Common myeloid progenitor, CD34-positive (primary cell): Measurements from ENCODE around the gene G6PC2.

Source experiments
- CTCF ChIA-PET: fragments of 350-600 bp; sonication (Branson Sonifier 250); formaldehyde crosslinking; loops from one replicate; lab custom pipeline; 2021; ENCODE audit warnings: antibody characterized with exemption; lab: Charles Lee
- POLR2A ChIA-PET: fragments of 350-600 bp; sonication (Branson Sonifier 250); formaldehyde crosslinking; loops from one replicate; lab custom pipeline; 2021; ENCODE audit warnings: antibody characterized with exemption; lab: Charles Lee
- DNase-seq, 3 donors: peaks; one replicate each; pipeline versions ENCODE4 v3.0.0 to v3.0.0-alpha.2; 2013
- H3K27ac ChIP-seq, 2 experiments: 1 replicate in 1 of 2; 2 replicates in 1 of 2; pipeline ENCODE4 v1.7.0; 2013; ENCODE audit warnings: inconsistent platforms in 2 of 2, low read length in 2 of 2, mild to moderate bottlenecking in 2 of 2, low read depth in 1 of 2, moderate library complexity in 1 of 2; ENCODE audit not compliant: severe bottlenecking in 2 of 2, insufficient read depth in 1 of 2, poor library complexity in 1 of 2
- H3K27me3 ChIP-seq, 5 experiments: replicated peaks in 2 of 5; 1 replicate in 3 of 5; 2 replicates in 2 of 5; pipeline versions ENCODE4 v1.6.1 to v1.7.0; 2013; ENCODE audit warnings: low read length in 4 of 5, mild to moderate bottlenecking in 2 of 5, moderate library complexity in 2 of 5, inconsistent platforms in 1 of 5; ENCODE audit not compliant: insufficient read depth in 5 of 5, control insufficient read depth in 4 of 5
- H3K36me3 ChIP-seq, 4 experiments: 1 replicate in 2 of 4; 2 replicates in 2 of 4; pipeline versions ENCODE4 v1.6.1 to v1.7.0; 2013; ENCODE audit warnings: low read length in 3 of 4, control low read depth in 1 of 4, mild to moderate bottlenecking in 1 of 4; ENCODE audit not compliant: control insufficient read depth in 4 of 4, insufficient read depth in 4 of 4
- H3K4me1 ChIP-seq, 4 experiments: 1 replicate in 3 of 4; 2 replicates in 1 of 4; pipeline versions ENCODE4 v1.6.1 to v1.7.1; 2013; ENCODE audit warnings: low read length in 3 of 4, mild to moderate bottlenecking in 3 of 4, control low read depth in 1 of 4, inconsistent platforms in 1 of 4, moderate library complexity in 1 of 4; ENCODE audit not compliant: control insufficient read depth in 4 of 4, insufficient read depth in 4 of 4; ENCODE audit errors: control extremely low read depth in 1 of 4
- H3K4me3 ChIP-seq, 7 experiments: 1 replicate in 4 of 7; 2 replicates in 3 of 7; pipeline versions ENCODE4 v1.5.1 to v1.7.0; 2013; ENCODE audit warnings: mild to moderate bottlenecking in 7 of 7, low read length in 6 of 7, moderate library complexity in 6 of 7, inconsistent platforms in 2 of 7, low read depth in 2 of 7, control low read depth in 1 of 7; ENCODE audit not compliant: insufficient read depth in 4 of 7, control insufficient read depth in 1 of 7; ENCODE audit errors: extremely low read depth in 1 of 7
- H3K9me3 ChIP-seq, 5 experiments: 1 replicate in 4 of 5; 2 replicates in 1 of 5; pipeline versions ENCODE4 v1.6.1 to v1.7.1; 2013; ENCODE audit warnings: low read length in 4 of 5, mild to moderate bottlenecking in 2 of 5, inconsistent platforms in 1 of 5, low read depth in 1 of 5, moderate library complexity in 1 of 5; ENCODE audit not compliant: control insufficient read depth in 4 of 5, insufficient read depth in 2 of 5; ENCODE audit errors: control extremely low read depth in 1 of 5
- WGBS: methylation state at CpG from one replicate; pipeline ENCODE4 v1.1.5; 2013; ENCODE audit not compliant: insufficient coverage; 5-methylcytosine and 5-hydroxymethylcytosine counted together

G6PC2 gene

DNA sequence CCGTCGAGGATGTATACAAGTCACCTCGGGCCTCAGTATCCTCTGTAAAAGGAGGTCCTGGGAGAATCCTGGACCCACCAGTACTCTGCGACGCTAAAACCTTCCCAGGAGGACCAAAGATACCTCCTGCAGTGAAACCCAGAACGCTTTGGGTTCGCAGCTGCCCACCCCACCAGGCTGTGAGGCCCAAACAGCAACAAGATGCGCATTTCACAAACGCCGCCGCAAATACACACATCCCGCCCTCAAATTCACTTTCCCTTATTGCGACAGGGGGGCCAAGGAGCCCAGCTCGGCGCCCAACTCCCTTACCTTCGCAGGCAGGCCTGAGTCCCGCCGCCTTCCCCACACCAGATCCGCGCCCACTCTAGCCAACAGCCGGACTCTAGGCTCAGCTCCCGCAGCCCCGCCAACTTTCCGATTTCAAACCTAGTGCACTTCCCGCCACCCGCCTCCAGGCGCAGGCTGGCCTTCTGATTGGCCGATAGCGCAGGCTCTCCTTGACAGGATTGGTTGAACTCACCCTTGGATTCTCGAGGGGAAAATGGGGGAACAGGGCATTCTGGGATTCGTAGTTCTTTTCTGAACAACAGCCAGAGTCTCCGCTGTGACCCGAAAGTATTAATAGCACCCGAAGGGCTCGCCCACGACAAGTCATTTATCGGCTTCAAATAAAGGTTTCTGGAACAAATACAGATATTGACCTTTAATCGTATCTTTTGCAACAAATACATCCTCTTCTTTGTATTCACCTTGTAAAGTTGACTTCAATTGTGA, 10.9 kb upstream of the G6PC2 start, which contains the start of gene SPC25:
SPC25 (minus strand) TSS at position 425 of the 777 bp plus-strand sequence. CDS start 911 bp downstream, outside the sequence.
- H3K36me3 ChIP-seq, result peaks cover 0 to 15% (median 3%) of the 10 kb centered on the region in 4 experiments
- H3K27ac ChIP-seq, result peak within 1 kb of the TSS in 1 of 2 experiments; percentile 55
- under 1% methylated on average over 32 of the region's 38 CpGs for WGBS
- peaks cover 7 to 16% (median 10%) of the 10 kb centered on the region in 4 experiments for H3K4me1 ChIP-seq
- H3K4me3 ChIP-seq, result peak within 1 kb of the TSS; percentile 60 to 95 (median 87)
- H3K9me3 ChIP-seq, result no peaks in the 10 kb centered on the region
- ChIA-PET POLR2A (no interaction called here), CTCF (no interaction called here)
- DNase-seq, result peak; percentile 88 to 94 (median 94)
- H3K27me3 ChIP-seq, result no peaks in the 10 kb centered on the region

DNA sequence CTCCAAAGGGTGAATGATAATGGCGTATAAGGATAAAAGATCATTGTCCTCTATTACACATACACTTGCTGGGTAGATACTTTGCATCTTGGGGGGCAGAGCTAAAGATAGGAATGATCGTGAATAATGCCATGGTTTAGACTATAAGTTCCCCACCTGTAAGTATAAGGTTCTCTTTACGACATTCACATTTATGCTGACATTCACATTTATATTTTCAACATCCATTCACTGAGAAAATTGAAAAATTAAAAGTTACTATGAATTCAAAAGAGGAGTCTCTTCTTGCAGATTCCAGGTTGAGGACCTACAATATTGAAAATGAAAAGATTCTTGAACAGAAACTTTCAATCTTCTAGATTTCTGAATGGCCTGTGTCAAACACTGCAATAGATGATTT, 8.8 kb upstream of the G6PC2 start:
- ChIA-PET CTCF (no interaction called here), POLR2A (no interaction called here)
- WGBS, result 100% methylated on average over 1 of the region's 3 CpGs
- Histone ChIP-seq H3K4me3 (no peak overlapping the region), H3K36me3 (peaks cover 0 to 8% (median 3%) of the 10 kb centered on the region in 4 experiments), H3K27ac (no peak overlapping the region), H3K27me3 (no peaks in the 10 kb centered on the region), H3K9me3 (no peaks in the 10 kb centered on the region), H3K4me1 (peaks cover 7 to 16% (median 10%) of the 10 kb centered on the region in 4 experiments)
- DNase-seq, result no peak

DNA sequence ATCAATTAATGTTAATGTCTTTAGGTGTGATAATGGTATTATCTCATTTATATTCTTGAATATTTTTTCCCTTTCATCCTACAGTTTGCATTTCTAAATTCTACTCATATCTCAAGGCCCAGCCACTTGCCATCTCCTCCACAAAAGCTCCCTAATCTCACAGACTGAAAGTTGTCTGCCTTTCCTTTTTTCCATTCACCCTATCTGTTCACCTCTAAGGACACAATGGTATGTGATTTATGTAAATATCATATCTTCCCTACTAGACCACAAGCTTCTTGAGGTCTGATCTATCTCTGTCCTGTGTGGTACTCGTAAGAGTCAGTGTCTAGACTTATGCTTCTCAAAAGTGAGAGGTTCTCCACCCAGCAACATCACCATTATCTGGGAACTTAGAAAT, 7.0 kb upstream of the G6PC2 start:
- 89% methylated on average over 1 of the region's 1 CpG for WGBS
- H3K9me3 ChIP-seq, result no peaks in the 10 kb centered on the region
- H3K36me3 ChIP-seq, result no peaks in the 10 kb centered on the region
- H3K4me3 ChIP-seq, result no peak overlapping the region
- no peaks in the 10 kb centered on the region for H3K27me3 ChIP-seq
- DNase-seq, result no peak
- peaks cover 7 to 15% (median 10%) of the 10 kb centered on the region in 4 experiments for H3K4me1 ChIP-seq
- ChIA-PET CTCF (interaction anchor here (0.6 kb wide), 1 partner anchor 213 kb away, joined by 4 read pairs; no protein-coding TSS in a partner anchor), POLR2A (no interaction called here)
- no peak overlapping the region for H3K27ac ChIP-seq

DNA sequence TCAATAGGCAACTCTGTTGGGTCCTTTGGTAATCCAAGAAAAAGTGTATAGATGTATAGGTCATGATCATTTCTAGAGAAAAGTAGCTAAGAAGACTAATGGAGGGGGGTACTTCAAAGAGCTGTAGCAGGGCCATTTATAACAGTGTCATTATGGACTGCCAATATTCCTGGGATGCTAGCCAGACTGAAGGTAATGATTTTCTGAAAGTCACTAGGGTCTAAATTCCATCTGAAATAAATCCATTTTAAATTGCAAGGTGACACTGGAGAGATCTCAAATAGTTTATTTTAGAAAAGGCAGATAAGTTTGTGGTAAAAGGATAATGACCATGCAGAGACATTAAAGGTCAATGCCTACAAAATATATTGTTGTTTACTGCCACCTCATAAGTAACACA, 6.4 kb upstream of the G6PC2 start:
- Histone ChIP-seq H3K4me3 (no peak overlapping the region), H3K9me3 (no peaks in the 10 kb centered on the region), H3K36me3 (no peaks in the 10 kb centered on the region), H3K4me1 (peaks cover under 1 to 9% (median 4%) of the 10 kb centered on the region in 4 experiments), H3K27me3 (no peaks in the 10 kb centered on the region), H3K27ac (no peak overlapping the region)
- no peak for DNase-seq
- ChIA-PET CTCF (interaction anchor here (0.6 kb wide), 1 partner anchor 214 kb away, joined by 4 read pairs; no protein-coding TSS in a partner anchor), POLR2A (no interaction called here)

DNA sequence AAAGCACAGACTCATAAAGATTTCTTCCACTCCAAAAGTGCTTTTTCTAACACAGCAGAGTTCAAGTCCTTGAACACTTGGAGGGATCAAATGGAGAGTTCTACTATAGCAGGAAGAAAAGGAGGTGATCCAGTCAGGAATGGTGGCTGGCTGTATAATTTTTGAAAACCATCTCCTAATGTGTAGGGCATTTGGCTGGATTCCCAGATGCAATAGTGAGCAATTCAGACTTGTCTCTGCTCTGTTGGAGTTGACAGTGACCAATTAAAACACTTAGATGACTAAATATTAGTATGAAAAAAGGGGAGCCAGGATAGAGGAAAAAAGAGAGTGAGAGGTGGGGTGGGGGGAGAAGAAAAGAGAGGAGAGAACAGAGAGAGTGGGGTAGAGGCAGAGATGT, 5.3 kb upstream of the G6PC2 start:
- H3K27me3 ChIP-seq, result no peaks in the 10 kb centered on the region
- ChIA-PET POLR2A (no interaction called here), CTCF (interaction anchor here (2.3 kb wide), 1 partner anchor 11 kb away, joined by 6 read pairs; no protein-coding TSS in a partner anchor)
- no peak for DNase-seq
- peaks cover 0 to 1% (median under 1%) of the 10 kb centered on the region in 4 experiments for H3K4me1 ChIP-seq
- no peaks in the 10 kb centered on the region for H3K9me3 ChIP-seq
- H3K27ac ChIP-seq, result no peak overlapping the region
- no peaks in the 10 kb centered on the region for H3K36me3 ChIP-seq
- no peak overlapping the region for H3K4me3 ChIP-seq

DNA sequence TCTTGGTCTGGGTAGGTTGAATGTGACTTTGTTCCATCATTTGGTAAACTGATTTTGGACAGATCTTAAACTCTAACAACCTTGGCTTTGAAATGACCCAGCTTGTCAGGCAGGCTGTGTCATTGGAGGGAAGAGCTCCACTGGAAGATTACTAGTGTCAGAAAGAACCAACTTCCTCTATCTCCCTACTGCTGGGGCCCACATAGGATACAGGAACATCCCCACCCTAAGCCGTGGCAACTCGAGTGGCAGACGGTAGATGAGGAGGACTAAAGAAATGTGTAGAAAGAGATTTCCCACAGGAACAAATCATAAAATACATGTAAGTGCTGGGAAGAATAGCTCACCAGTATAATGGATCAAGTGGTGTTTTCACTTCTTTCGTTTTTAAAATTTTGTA, 4.3 kb upstream of the G6PC2 start:
- peak in 2 of 3 donors; percentile 14 to 28 for DNase-seq
- Histone ChIP-seq H3K27me3 (no peaks in the 10 kb centered on the region), H3K27ac (no peak overlapping the region), H3K36me3 (no peaks in the 10 kb centered on the region), H3K4me3 (no peak overlapping the region), H3K4me1 (no peaks in the 10 kb centered on the region), H3K9me3 (no peaks in the 10 kb centered on the region)
- POLR2A ChIA-PET, result no interaction called here
- CTCF ChIA-PET, result interaction anchor here (2.3 kb wide), 1 partner anchor 10 kb away, joined by 6 read pairs; no protein-coding TSS in a partner anchor
- no CpG with 5 or more reads among the region's 4 CpGs for WGBS

DNA sequence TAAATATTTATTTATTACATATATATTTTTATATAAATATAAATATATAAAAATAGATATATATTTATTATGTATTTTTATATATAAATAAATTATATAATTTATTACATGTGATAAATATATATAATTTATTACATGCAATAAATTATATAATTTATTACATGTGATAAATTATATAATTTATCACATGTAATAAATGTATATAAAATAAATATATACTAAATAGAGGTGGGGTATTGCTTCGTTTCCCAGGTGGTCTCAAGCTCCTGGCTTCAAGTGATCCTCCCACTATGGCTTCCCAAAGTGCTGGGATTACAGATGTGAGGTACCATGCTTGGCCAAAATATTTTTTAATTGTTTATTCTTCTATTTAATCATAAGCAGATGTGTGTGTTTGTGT, 3.6 kb upstream of the G6PC2 start:
- Histone ChIP-seq H3K4me3 (no peak overlapping the region), H3K36me3 (no peaks in the 10 kb centered on the region), H3K27ac (no peak overlapping the region), H3K27me3 (no peaks in the 10 kb centered on the region), H3K9me3 (no peaks in the 10 kb centered on the region), H3K4me1 (no peaks in the 10 kb centered on the region)
- no peak for DNase-seq
- no CpG with 5 or more reads among the region's 1 CpG for WGBS
- POLR2A ChIA-PET, result no interaction called here
- CTCF ChIA-PET, result interaction anchor here (2.3 kb wide), 1 partner anchor 10 kb away, joined by 6 read pairs; no protein-coding TSS in a partner anchor
